A549 (cell line): ENCODE measurements around the gene ATP9A. TPM values are rescaled to one million over a fixed set of nuclear protein-coding genes. Genes with fewer than 3 reads are reported as not detected.

ENCODE experiments used
- ATAC-seq, 2 experiments: fragments of 200-7000 bp in 1 of 2; fragments of >200 bp in 1 of 2; cut with Nextera tagmentation in 1 of 2; cut with Tn5 transposase in 1 of 2; 3 replicates each; pipeline versions ENCODE4 v1.8.0 to v1.9.1; 2018 to 2020; ENCODE audit warnings: mild to moderate bottlenecking in 1 of 2, moderate library complexity in 1 of 2
- CTCF ChIA-PET: fragments of 300-600 bp; sonication (Branson Sonifier 250); formaldehyde crosslinking; extraction: SDS; loops from one replicate; lab custom pipeline; 2021; ENCODE audit warnings: antibody characterized with exemption, inconsistent platforms; lab: Yijun Ruan, JAX
- POLR2A ChIA-PET: fragments of 350-600 bp; formaldehyde crosslinking; extraction: SDS; loops from one replicate; lab custom pipeline; 2021; ENCODE audit warnings: antibody characterized with exemption, inconsistent platforms; lab: Yijun Ruan, JAX
- DNase-seq, 2 experiments: peaks; one replicate each; pipeline versions ENCODE4 v3.0.0 to v3.0.0-alpha.2; 2011 to 2016; ENCODE audit warnings: low read depth in 1 of 2, low spot score in 1 of 2
- FAIRE-seq: peaks from 2 replicates; lab custom pipeline; 2011; peaks lifted over from hg19 to GRCh38; lab: Jason Lieb, UNC
- H3K27ac ChIP-seq, 2 experiments: fragments of >200 bp; sonication (Bioruptor Twin); formaldehyde crosslinking; 3 replicates each; pipeline ENCODE4 v1.5.1; 2016 to 2017
- H3K4me1 ChIP-seq: fragments of >200 bp; sonication (Bioruptor Twin); formaldehyde crosslinking; 3 replicates; pipeline ENCODE4 v1.6.1; 2016
- H3K4me2 ChIP-seq: fragments of >200 bp; sonication (Bioruptor Twin); formaldehyde crosslinking; 3 replicates; pipeline ENCODE4 v1.6.1; 2016
- H3K4me3 ChIP-seq: fragments of >200 bp; sonication (Bioruptor Twin); formaldehyde crosslinking; 3 replicates; pipeline ENCODE4 v1.5.1; 2016
- H3K9me3 ChIP-seq: fragments of >200 bp; sonication (Bioruptor Twin); formaldehyde crosslinking; 3 replicates; pipeline ENCODE4 v1.6.1; 2016
- CEBPB ChIP-seq, 2 experiments: fragments of >200 bp in 1 of 2; sonication (Bioruptor Twin) in 1 of 2; formaldehyde crosslinking in 1 of 2; IDR thresholded peaks; 2 replicates each; pipeline ENCODE4 v1.6.1; 2012 to 2016
- ESRRA ChIP-seq: fragments of 150-350 bp; IDR thresholded peaks from 2 replicates; pipeline ENCODE4 v1.6.1; 2014; ENCODE audit warnings: mild to moderate bottlenecking, low read length, borderline replicate concordance
- FOSL2 ChIP-seq, 2 experiments: fragments of 450-650 bp in 1 of 2; fragments of >200 bp in 1 of 2; sonication (Bioruptor Twin) in 1 of 2; formaldehyde crosslinking; IDR thresholded peaks; 2 replicates each; pipeline versions ENCODE4 v1.5.0 to v1.6.1; 2016 to 2020; ENCODE audit warnings: mild to moderate bottlenecking in 1 of 2, moderate library complexity in 1 of 2
- HOXA7 ChIP-seq: fragments of 250-450 bp; sonication (Bioruptor Pico); IDR thresholded peaks from 2 replicates; pipeline ENCODE4 v1.5.0; 2020; ENCODE audit warnings: mild to moderate bottlenecking, moderate library complexity
- MAZ ChIP-seq: fragments of 150-350 bp; IDR thresholded peaks from 2 replicates; pipeline ENCODE4 v1.6.1; 2014; ENCODE audit warnings: antibody characterized with exemption, low read depth, low read length, borderline replicate concordance
- RAD21 ChIP-seq, 2 experiments: fragments of >200 bp in 1 of 2; sonication (Bioruptor Twin) in 1 of 2; formaldehyde crosslinking in 1 of 2; IDR thresholded peaks in 1 of 2; conservative IDR thresholded peaks in 1 of 2; 2 replicates in 1 of 2; 3 replicates in 1 of 2; pipeline ENCODE4 v1.6.1; 2012 to 2018; ENCODE audit warnings: inconsistent platforms in 1 of 2
- RCOR1 ChIP-seq: fragments of 150-350 bp; IDR thresholded peaks from 2 replicates; pipeline ENCODE4 v1.6.1; 2014; ENCODE audit warnings: antibody characterized with exemption, low read length, low read depth
- RNF2 ChIP-seq: fragments of 200-600 bp; sonication (generic); IDR thresholded peaks from 2 replicates; pipeline ENCODE4 v1.6.1; 2016; ENCODE audit warnings: low read depth, mild to moderate bottlenecking, antibody characterized with exemption, moderate library complexity, borderline replicate concordance
- TP53 ChIP-seq: fragments of 250-450 bp; sonication (Bioruptor Pico); IDR thresholded peaks from 2 replicates; pipeline ENCODE4 v1.5.0; 2021; ENCODE audit warnings: mild to moderate bottlenecking, moderate library complexity
- ZNF302 ChIP-seq: fragments of 250-450 bp; sonication (Bioruptor Pico); IDR thresholded peaks from 2 replicates; pipeline ENCODE4 v1.9.0; 2021; ENCODE audit warnings: inconsistent platforms, mild to moderate bottlenecking, moderate library complexity
- WGBS: methylation state at CpG from one replicate; pipeline ENCODE4 v1.1.6; 2017; ENCODE audit errors: missing lambda C conversion rate; 5-methylcytosine and 5-hydroxymethylcytosine counted together
- polyA plus RNA-seq, 4 experiments: library from polyadenylated mRNA; depleted of rRNA in 3 of 4; stranded (reverse); fragments of >200 nt; fragmentation: RNase III in 1 of 4; extraction: RNeasy Plus Mini Kit Qiagen cat#74134 plus additional on column Dnase treatment in 1 of 4; gene quantifications; 2 replicates in 3 of 4; 3 replicates in 1 of 4; pipeline ENCODE4 v1.2.3, GENCODE V29; 2011 to 2017
- TF ChIP-seq, protein P1 (sequence below): fragments of >200 bp; sonication (Bioruptor Twin); formaldehyde crosslinking; IDR thresholded peaks from 3 replicates; pipeline ENCODE4 v1.5.1; 2016
- TF ChIP-seq, protein P2 (sequence below): IDR thresholded peaks from 2 replicates; pipeline ENCODE4 v1.6.1; 2012
- TF ChIP-seq, protein P3 (sequence below): fragments of 250-450 bp; sonication (Bioruptor Pico); IDR thresholded peaks from 2 replicates; pipeline ENCODE4 v1.5.0; 2020; ENCODE audit warnings: low read depth, mild to moderate bottlenecking, moderate library complexity
- TF ChIP-seq, protein P4 (sequence below): fragments of 250-450 bp; sonication (Bioruptor Pico); IDR thresholded peaks from 2 replicates; pipeline ENCODE4 v1.5.0; 2021; ENCODE audit warnings: mild to moderate bottlenecking, moderate library complexity, borderline replicate concordance
- TF ChIP-seq, protein P5 (sequence below): fragments of 450-650 bp; IDR thresholded peaks from 2 replicates; pipeline ENCODE4 v1.6.1; 2014; ENCODE audit warnings: antibody characterized with exemption
- TF ChIP-seq, protein P6 (sequence below): fragments of >200 bp; sonication (Bioruptor Twin); formaldehyde crosslinking; IDR thresholded peaks from 2 replicates; pipeline ENCODE4 v1.6.1; 2016
- TF ChIP-seq, protein P7 (sequence below): fragments of 200-600 bp; sonication (generic); IDR thresholded peaks from 2 replicates; pipeline ENCODE4 v1.6.1; 2016; ENCODE audit warnings: antibody characterized with exemption, mild to moderate bottlenecking, moderate library complexity
- TF ChIP-seq, protein P8 (sequence below): IDR thresholded peaks from 2 replicates; pipeline ENCODE4 v1.6.1; 2012

ATP9A gene
- polyA plus RNA-seq, 2 of the 4 experiments (the other 2 are of a cell fraction), result 9.9 to 23.6 TPM

DNA sequence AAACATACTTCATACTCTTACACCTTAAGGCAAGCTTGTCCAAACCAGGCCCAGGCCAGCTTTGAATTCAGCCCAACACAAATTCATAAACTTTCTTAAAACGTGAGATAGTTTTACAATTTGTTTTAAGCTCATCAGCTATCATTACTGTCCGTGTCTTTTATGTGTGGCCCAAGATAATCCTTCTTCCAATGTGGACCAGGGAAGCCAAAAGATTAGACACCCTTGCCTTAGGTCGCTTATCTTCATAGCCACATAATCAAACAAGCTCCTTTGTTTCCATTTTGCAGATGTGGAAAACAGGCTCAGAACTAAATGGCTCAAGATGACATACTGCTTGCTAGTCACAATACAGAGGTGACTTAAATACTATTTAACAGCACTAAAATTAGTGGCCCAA lies 28.1 kb upstream of the ATP9A start (continued):
- no peak for TF ChIP-seq ZNF302 (CRISPR knock-in tag)
- no peak for TF ChIP-seq TP53 (CRISPR knock-in tag)
- TF ChIP-seq, protein P1, sequence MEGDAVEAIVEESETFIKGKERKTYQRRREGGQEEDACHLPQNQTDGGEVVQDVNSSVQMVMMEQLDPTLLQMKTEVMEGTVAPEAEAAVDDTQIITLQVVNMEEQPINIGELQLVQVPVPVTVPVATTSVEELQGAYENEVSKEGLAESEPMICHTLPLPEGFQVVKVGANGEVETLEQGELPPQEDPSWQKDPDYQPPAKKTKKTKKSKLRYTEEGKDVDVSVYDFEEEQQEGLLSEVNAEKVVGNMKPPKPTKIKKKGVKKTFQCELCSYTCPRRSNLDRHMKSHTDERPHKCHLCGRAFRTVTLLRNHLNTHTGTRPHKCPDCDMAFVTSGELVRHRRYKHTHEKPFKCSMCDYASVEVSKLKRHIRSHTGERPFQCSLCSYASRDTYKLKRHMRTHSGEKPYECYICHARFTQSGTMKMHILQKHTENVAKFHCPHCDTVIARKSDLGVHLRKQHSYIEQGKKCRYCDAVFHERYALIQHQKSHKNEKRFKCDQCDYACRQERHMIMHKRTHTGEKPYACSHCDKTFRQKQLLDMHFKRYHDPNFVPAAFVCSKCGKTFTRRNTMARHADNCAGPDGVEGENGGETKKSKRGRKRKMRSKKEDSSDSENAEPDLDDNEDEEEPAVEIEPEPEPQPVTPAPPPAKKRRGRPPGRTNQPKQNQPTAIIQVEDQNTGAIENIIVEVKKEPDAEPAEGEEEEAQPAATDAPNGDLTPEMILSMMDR, result no peak

DNA sequence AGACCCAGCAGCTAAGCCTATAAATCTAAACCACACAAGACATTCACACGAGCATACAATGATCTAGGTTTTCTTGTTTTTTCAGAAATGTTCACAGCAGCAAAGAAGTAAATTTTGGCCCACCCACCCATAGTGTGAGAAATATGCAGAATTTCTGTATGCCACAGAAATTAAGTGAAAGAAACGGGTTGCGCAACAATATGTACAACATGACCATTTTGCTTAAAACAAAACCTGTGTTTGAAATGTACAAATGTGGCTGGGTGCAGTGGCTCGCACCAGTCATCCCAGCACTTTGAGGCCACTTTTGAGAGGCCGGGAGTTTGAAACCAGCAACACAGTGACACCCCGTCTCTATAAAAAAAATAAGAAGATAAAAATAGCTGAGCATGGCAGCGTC lies 24.8 kb upstream of the ATP9A start:
- Histone ChIP-seq H3K4me3 (no peak overlapping the region), H3K4me2 (no peak overlapping the region), H3K27ac (no peak overlapping the region), H3K4me1 (peaks cover 11% of the 10 kb centered on the region), H3K9me3 (no peaks in the 10 kb centered on the region)
- FAIRE-seq, result no peak
- ATAC-seq, result no peak
- TF ChIP-seq CEBPB (IDR thresholded peaks at IDR 0.05) (peak; percentile 79 to 90; a peak in 3 of 4 replicates), ESRRA (no peak)
- no peak for DNase-seq
- CTCF ChIA-PET, result interaction anchor here (1.2 to 2.0 kb wide), 4 partner anchors 13 to 805 kb away, joined by 3 to 11 read pairs (median 4); no protein-coding TSS in a partner anchor
- POLR2A ChIA-PET, result no interaction called here
- WGBS, result 85% methylated on average over 7 of the region's 7 CpGs

DNA sequence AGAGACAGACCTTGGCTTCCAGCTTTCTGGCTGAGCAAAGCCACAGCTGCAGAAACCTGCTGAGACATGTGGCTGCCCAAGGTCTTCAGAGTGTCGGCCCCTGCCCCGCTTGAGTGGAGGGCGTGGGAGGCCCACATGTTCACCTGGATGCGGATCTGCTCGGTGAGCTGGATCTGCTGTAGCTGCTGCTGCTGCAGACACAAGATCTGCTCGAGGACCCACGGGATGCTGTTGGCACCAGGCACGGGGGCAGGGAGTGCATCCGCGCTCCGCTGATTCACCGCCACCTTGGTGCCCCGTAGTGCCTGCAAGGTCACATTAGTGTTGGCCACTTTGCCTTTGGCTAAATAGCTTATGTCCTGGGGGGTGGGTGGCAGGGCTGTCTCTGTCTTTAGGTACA lies 23.4 kb upstream of the ATP9A start:
- FAIRE-seq (no peak), DNase-seq (no peak), ATAC-seq (no peak)
- Histone ChIP-seq H3K9me3 (no peaks in the 10 kb centered on the region), H3K4me3 (no peak overlapping the region), H3K27ac (no peak overlapping the region), H3K4me2 (no peak overlapping the region), H3K4me1 (no peaks in the 10 kb centered on the region)
- POLR2A ChIA-PET, result no interaction called here
- WGBS, result 87% methylated on average over 13 of the region's 13 CpGs
- TF ChIP-seq HOXA7 (CRISPR knock-in tag) (no peak), RNF2 (no peak), FOSL2 (IDR thresholded peaks at IDR 0.05) (no peak), FOSL2 (CRISPR knock-in tag; IDR thresholded peaks at IDR 0.05) (no peak), MAZ (no peak), RCOR1 (no peak), RAD21 (conservative IDR thresholded peaks at IDR 0.05 in 1 of 2, IDR thresholded peaks at IDR 0.05 in 1 of 2) (no peak)
- TF ChIP-seq, protein P2, sequence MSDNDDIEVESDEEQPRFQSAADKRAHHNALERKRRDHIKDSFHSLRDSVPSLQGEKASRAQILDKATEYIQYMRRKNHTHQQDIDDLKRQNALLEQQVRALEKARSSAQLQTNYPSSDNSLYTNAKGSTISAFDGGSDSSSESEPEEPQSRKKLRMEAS, result no peak
- TF ChIP-seq, protein P3, sequence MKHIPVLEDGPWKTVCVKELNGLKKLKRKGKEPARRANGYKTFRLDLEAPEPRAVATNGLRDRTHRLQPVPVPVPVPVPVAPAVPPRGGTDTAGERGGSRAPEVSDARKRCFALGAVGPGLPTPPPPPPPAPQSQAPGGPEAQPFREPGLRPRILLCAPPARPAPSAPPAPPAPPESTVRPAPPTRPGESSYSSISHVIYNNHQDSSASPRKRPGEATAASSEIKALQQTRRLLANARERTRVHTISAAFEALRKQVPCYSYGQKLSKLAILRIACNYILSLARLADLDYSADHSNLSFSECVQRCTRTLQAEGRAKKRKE (CRISPR knock-in tag), result no peak
- TF ChIP-seq, protein P4, sequence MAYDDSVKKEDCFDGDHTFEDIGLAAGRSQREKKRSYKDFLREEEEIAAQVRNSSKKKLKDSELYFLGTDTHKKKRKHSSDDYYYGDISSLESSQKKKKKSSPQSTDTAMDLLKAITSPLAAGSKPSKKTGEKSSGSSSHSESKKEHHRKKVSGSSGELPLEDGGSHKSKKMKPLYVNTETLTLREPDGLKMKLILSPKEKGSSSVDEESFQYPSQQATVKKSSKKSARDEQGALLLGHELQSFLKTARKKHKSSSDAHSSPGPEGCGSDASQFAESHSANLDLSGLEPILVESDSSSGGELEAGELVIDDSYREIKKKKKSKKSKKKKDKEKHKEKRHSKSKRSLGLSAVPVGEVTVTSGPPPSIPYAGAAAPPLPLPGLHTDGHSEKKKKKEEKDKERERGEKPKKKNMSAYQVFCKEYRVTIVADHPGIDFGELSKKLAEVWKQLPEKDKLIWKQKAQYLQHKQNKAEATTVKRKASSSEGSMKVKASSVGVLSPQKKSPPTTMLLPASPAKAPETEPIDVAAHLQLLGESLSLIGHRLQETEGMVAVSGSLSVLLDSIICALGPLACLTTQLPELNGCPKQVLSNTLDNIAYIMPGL (CRISPR knock-in tag), result no peak
- TF ChIP-seq, protein P5, sequence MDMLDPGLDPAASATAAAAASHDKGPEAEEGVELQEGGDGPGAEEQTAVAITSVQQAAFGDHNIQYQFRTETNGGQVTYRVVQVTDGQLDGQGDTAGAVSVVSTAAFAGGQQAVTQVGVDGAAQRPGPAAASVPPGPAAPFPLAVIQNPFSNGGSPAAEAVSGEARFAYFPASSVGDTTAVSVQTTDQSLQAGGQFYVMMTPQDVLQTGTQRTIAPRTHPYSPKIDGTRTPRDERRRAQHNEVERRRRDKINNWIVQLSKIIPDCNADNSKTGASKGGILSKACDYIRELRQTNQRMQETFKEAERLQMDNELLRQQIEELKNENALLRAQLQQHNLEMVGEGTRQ, result no peak
- TF ChIP-seq, protein P6, sequence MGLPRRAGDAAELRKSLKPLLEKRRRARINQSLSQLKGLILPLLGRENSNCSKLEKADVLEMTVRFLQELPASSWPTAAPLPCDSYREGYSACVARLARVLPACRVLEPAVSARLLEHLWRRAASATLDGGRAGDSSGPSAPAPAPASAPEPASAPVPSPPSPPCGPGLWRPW, result no peak
- TF ChIP-seq, protein P7, sequence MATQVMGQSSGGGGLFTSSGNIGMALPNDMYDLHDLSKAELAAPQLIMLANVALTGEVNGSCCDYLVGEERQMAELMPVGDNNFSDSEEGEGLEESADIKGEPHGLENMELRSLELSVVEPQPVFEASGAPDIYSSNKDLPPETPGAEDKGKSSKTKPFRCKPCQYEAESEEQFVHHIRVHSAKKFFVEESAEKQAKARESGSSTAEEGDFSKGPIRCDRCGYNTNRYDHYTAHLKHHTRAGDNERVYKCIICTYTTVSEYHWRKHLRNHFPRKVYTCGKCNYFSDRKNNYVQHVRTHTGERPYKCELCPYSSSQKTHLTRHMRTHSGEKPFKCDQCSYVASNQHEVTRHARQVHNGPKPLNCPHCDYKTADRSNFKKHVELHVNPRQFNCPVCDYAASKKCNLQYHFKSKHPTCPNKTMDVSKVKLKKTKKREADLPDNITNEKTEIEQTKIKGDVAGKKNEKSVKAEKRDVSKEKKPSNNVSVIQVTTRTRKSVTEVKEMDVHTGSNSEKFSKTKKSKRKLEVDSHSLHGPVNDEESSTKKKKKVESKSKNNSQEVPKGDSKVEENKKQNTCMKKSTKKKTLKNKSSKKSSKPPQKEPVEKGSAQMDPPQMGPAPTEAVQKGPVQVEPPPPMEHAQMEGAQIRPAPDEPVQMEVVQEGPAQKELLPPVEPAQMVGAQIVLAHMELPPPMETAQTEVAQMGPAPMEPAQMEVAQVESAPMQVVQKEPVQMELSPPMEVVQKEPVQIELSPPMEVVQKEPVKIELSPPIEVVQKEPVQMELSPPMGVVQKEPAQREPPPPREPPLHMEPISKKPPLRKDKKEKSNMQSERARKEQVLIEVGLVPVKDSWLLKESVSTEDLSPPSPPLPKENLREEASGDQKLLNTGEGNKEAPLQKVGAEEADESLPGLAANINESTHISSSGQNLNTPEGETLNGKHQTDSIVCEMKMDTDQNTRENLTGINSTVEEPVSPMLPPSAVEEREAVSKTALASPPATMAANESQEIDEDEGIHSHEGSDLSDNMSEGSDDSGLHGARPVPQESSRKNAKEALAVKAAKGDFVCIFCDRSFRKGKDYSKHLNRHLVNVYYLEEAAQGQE, result no peak
- TF ChIP-seq, protein P8, sequence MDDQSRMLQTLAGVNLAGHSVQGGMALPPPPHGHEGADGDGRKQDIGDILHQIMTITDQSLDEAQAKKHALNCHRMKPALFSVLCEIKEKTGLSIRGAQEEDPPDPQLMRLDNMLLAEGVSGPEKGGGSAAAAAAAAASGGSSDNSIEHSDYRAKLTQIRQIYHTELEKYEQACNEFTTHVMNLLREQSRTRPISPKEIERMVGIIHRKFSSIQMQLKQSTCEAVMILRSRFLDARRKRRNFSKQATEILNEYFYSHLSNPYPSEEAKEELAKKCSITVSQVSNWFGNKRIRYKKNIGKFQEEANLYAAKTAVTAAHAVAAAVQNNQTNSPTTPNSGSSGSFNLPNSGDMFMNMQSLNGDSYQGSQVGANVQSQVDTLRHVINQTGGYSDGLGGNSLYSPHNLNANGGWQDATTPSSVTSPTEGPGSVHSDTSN, result no peak
- CTCF ChIA-PET, result interaction anchor here (0.6 to 2.6 kb wide), 7 partner anchors 9 to 804 kb away, joined by 3 to 11 read pairs (median 4); no protein-coding TSS in a partner anchor
